OCI-LY3 (cell line): ENCODE measurements around the gene NPSR1.

ENCODE experiments used
- CTCF ChIP-seq: fragments of 200-600, 300-600 bp; sonication (generic); IDR thresholded peaks from 2 replicates; pipeline ENCODE4 v1.5.1; 2014; ENCODE audit warnings: antibody characterized with exemption, low read length, low read depth
- EZH2phosphoT487 ChIP-seq: fragments of 200-600 bp; shearing (Covaris generic); IDR thresholded peaks from 2 replicates; pipeline ENCODE4 v1.6.1; 2018; ENCODE audit warnings: antibody characterized with exemption, mixed run types, low read depth

GRCh38 chr7:34825221-34825620 is 167.2 kb downstream of the NPSR1 start:
- TF ChIP-seq CTCF, result no peak
- TF ChIP-seq EZH2phosphoT487, result no peak
